Measurements from ENCODE around the gene FNDC3B.

Gene FNDC3B

GRCh38 chr3:172300187-172300586 is 260.8 kb downstream of the FNDC3B start:
- H3K79me2 ChIP-seq (ENCODE audit: control insufficient read depth, insufficient read depth, low read length, unreplicated experiment), result peaks cover 11% of the 10 kb centered on the region

GRCh38 chr3:172300862-172301261 is 261.5 kb downstream of the FNDC3B start:
- Histone ChIP-seq H2AFZ (ENCODE audit: low read length, unreplicated experiment) (no peak overlapping the region), H3K27me3 (ENCODE audit: insufficient read depth, low read length) (no peaks in the 10 kb centered on the region), H3K4me1 (ENCODE audit: control insufficient read depth, insufficient read depth, low read length, unreplicated experiment) (peaks cover 23% of the 10 kb centered on the region), H3K36me3 (ENCODE audit: insufficient read depth, low read length) (peaks cover 34% of the 10 kb centered on the region), H3K79me2 (ENCODE audit: control insufficient read depth, insufficient read depth, low read length, unreplicated experiment) (peaks cover 15% of the 10 kb centered on the region), H3K27ac (ENCODE audit: low read depth, low read length) (no peak overlapping the region), H3K4me3 (ENCODE audit: low read depth, low read length) (no peak overlapping the region)

More at GRCh38 chr3:172300187-172300586, 260.8 kb downstream of the FNDC3B start:
- H3K4me3 ChIP-seq (ENCODE audit: low read depth, low read length), result no peak overlapping the region
- H3K27ac ChIP-seq (ENCODE audit: low read depth, low read length), result no peak overlapping the region
- H3K27me3 ChIP-seq (ENCODE audit: insufficient read depth, low read length), result no peaks in the 10 kb centered on the region
- no peak overlapping the region for H2AFZ ChIP-seq (ENCODE audit: low read length, unreplicated experiment)
- H3K4me1 ChIP-seq (ENCODE audit: control insufficient read depth, insufficient read depth, low read length, unreplicated experiment), result peaks cover 16% of the 10 kb centered on the region
- peaks cover 39% of the 10 kb centered on the region for H3K36me3 ChIP-seq (ENCODE audit: insufficient read depth, low read length)

- no peak overlapping the region for H3K4me3 ChIP-seq (ENCODE audit: low read depth, low read length)
- peaks cover 20% of the 10 kb centered on the region for H3K79me2 ChIP-seq (ENCODE audit: control insufficient read depth, insufficient read depth, low read length, unreplicated experiment)
- peaks cover 37% of the 10 kb centered on the region for H3K36me3 ChIP-seq (ENCODE audit: insufficient read depth, low read length)
- H3K4me1 ChIP-seq (ENCODE audit: control insufficient read depth, insufficient read depth, low read length, unreplicated experiment), result peaks cover 37% of the 10 kb centered on the region
- peak overlapping the region; percentile 1; the same call in 1 of the 2 replicates for H3K27ac ChIP-seq (ENCODE audit: low read depth, low read length)
- no peak overlapping the region for H2AFZ ChIP-seq (ENCODE audit: low read length, unreplicated experiment)
- no peaks in the 10 kb centered on the region for H3K27me3 ChIP-seq (ENCODE audit: insufficient read depth, low read length)
Observed at GRCh38 chr3:172302203-172302602, 262.8 kb downstream of the FNDC3B start.

DNA sequence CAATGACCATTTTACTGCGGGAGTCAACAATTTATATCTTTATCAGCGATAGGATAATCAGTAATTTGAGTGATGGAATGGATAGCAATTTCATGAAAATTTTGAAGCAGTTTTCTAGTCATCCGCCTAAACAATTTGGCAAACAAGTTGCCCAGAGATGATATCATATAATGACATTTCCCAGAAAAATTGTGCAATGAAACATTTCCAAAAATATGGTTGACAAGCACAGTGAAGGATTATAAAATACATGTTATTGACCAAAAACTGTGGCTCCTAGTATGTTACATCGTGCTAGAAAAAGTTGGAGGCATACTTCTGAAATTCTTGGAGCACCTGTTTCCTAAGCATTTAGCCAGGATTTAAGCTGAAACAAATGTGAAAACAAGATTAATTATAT is 263.8 kb downstream of the FNDC3B start:
- Histone ChIP-seq H3K36me3 (ENCODE audit: insufficient read depth, low read length) (peaks cover 45% of the 10 kb centered on the region), H3K27ac (ENCODE audit: low read depth, low read length) (peak overlapping the region; percentile 44)

GRCh38 chr3:172303941-172304558 is 264.7 kb downstream of the FNDC3B start:
- Histone ChIP-seq H3K27ac (ENCODE audit: low read depth, low read length) (peak overlapping the region; percentile 44; the same call in 1 of the 2 replicates), H3K4me1 (ENCODE audit: control insufficient read depth, insufficient read depth, low read length, unreplicated experiment) (peaks cover 42% of the 10 kb centered on the region), H2AFZ (ENCODE audit: low read length, unreplicated experiment) (no peak overlapping the region), H3K4me3 (ENCODE audit: low read depth, low read length) (no peak overlapping the region), H3K79me2 (ENCODE audit: control insufficient read depth, insufficient read depth, low read length, unreplicated experiment) (peaks cover 22% of the 10 kb centered on the region), H3K27me3 (ENCODE audit: insufficient read depth, low read length) (no peaks in the 10 kb centered on the region), H3K36me3 (ENCODE audit: insufficient read depth, low read length) (peaks cover 44% of the 10 kb centered on the region)

More for the DNA sequence above, 263.8 kb downstream of the FNDC3B start:
- Histone ChIP-seq H3K4me1 (ENCODE audit: control insufficient read depth, insufficient read depth, low read length, unreplicated experiment) (peaks cover 42% of the 10 kb centered on the region), H2AFZ (ENCODE audit: low read length, unreplicated experiment) (no peak overlapping the region), H3K79me2 (ENCODE audit: control insufficient read depth, insufficient read depth, low read length, unreplicated experiment) (peaks cover 20% of the 10 kb centered on the region), H3K27me3 (ENCODE audit: insufficient read depth, low read length) (no peaks in the 10 kb centered on the region), H3K4me3 (ENCODE audit: low read depth, low read length) (no peak overlapping the region)

DNA sequence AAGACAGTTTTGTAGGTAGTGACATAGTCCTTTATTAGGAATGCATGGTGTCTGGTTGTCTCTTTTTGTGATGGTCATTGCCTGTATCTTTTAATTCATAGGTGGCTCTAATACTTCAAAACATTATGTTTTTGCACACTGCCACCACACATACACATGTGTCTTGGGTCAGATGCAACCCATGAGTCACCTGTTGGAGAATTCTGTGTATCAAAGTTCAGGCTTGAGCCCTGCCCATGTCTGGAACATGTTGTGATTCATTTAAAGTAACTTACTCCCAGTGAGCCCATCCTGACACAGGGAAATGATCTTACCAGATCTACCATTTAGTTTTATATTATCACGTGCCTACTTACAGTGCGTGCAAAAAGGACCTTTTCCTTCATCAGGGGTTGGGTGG is 266.2 kb downstream of the FNDC3B start:
- no peak overlapping the region for H3K4me3 ChIP-seq (ENCODE audit: low read depth, low read length)
- no peak overlapping the region for H2AFZ ChIP-seq (ENCODE audit: low read length, unreplicated experiment)
- peaks cover 24% of the 10 kb centered on the region for H3K79me2 ChIP-seq (ENCODE audit: control insufficient read depth, insufficient read depth, low read length, unreplicated experiment)
- H3K27ac ChIP-seq (ENCODE audit: low read depth, low read length), result peak overlapping the region; percentile 74
- no peaks in the 10 kb centered on the region for H3K27me3 ChIP-seq (ENCODE audit: insufficient read depth, low read length)
- peaks cover 42% of the 10 kb centered on the region for H3K4me1 ChIP-seq (ENCODE audit: control insufficient read depth, insufficient read depth, low read length, unreplicated experiment)
- H3K36me3 ChIP-seq (ENCODE audit: insufficient read depth, low read length), result peaks cover 48% of the 10 kb centered on the region

DNA sequence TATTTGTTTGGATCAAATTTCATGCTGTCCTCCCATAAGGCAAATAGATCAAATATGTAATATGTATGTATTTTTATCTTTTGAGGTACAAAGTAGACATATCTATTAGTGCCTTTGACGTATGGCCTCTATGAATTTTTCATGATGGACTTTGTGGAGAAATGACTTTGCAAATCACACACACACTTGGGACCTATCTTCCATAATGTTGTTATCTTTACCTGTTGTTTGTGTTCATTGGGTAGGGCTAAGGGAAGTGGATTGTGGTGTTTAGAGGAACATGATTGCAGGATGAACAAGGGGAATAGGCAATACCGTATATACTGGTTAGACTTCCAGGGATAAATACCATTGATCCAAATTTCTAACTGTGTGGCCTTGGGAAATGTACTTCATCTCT is 266.6 kb downstream of the FNDC3B start:
- H3K27ac ChIP-seq (ENCODE audit: low read depth, low read length), result peak overlapping the region; percentile 74
- no peak overlapping the region for H2AFZ ChIP-seq (ENCODE audit: low read length, unreplicated experiment)
- H3K79me2 ChIP-seq (ENCODE audit: control insufficient read depth, insufficient read depth, low read length, unreplicated experiment), result peaks cover 22% of the 10 kb centered on the region
- H3K36me3 ChIP-seq (ENCODE audit: insufficient read depth, low read length), result peaks cover 49% of the 10 kb centered on the region
- peaks cover 42% of the 10 kb centered on the region for H3K4me1 ChIP-seq (ENCODE audit: control insufficient read depth, insufficient read depth, low read length, unreplicated experiment)
- H3K27me3 ChIP-seq (ENCODE audit: insufficient read depth, low read length), result no peaks in the 10 kb centered on the region
- H3K4me3 ChIP-seq (ENCODE audit: low read depth, low read length), result no peak overlapping the region

GRCh38 chr3:172307141-172307560 is 267.8 kb downstream of the FNDC3B start:
- Histone ChIP-seq H3K79me2 (ENCODE audit: control insufficient read depth, insufficient read depth, low read length, unreplicated experiment) (peaks cover 18% of the 10 kb centered on the region), H3K4me3 (ENCODE audit: low read depth, low read length) (peak overlapping the region; percentile 38; the same call in 1 of the 2 replicates), H2AFZ (ENCODE audit: low read length, unreplicated experiment) (no peak overlapping the region), H3K27me3 (ENCODE audit: insufficient read depth, low read length) (no peaks in the 10 kb centered on the region), H3K36me3 (ENCODE audit: insufficient read depth, low read length) (peaks cover 53% of the 10 kb centered on the region), H3K4me1 (ENCODE audit: control insufficient read depth, insufficient read depth, low read length, unreplicated experiment) (peaks cover 39% of the 10 kb centered on the region), H3K27ac (ENCODE audit: low read depth, low read length) (peak overlapping the region; percentile 74)

- H3K27me3 ChIP-seq (ENCODE audit: insufficient read depth, low read length), result no peaks in the 10 kb centered on the region
- H3K27ac ChIP-seq (ENCODE audit: low read depth, low read length), result no peak overlapping the region
- no peak overlapping the region for H3K4me3 ChIP-seq (ENCODE audit: low read depth, low read length)
- H3K36me3 ChIP-seq (ENCODE audit: insufficient read depth, low read length), result peaks cover 63% of the 10 kb centered on the region
- H3K4me1 ChIP-seq (ENCODE audit: control insufficient read depth, insufficient read depth, low read length, unreplicated experiment), result peaks cover 39% of the 10 kb centered on the region
- H3K79me2 ChIP-seq (ENCODE audit: control insufficient read depth, insufficient read depth, low read length, unreplicated experiment), result peaks cover 18% of the 10 kb centered on the region
- no peak overlapping the region for H2AFZ ChIP-seq (ENCODE audit: low read length, unreplicated experiment)
Observed at GRCh38 chr3:172309059-172309458, 269.7 kb downstream of the FNDC3B start.

- Histone ChIP-seq H3K27ac (ENCODE audit: low read depth, low read length) (no peak overlapping the region), H2AFZ (ENCODE audit: low read length, unreplicated experiment) (no peak overlapping the region), H3K27me3 (ENCODE audit: insufficient read depth, low read length) (no peaks in the 10 kb centered on the region), H3K36me3 (ENCODE audit: insufficient read depth, low read length) (peaks cover 64% of the 10 kb centered on the region), H3K79me2 (ENCODE audit: control insufficient read depth, insufficient read depth, low read length, unreplicated experiment) (peaks cover 18% of the 10 kb centered on the region), H3K4me1 (ENCODE audit: control insufficient read depth, insufficient read depth, low read length, unreplicated experiment) (peaks cover 46% of the 10 kb centered on the region), H3K4me3 (ENCODE audit: low read depth, low read length) (no peak overlapping the region)
Observed at GRCh38 chr3:172309741-172310427, 270.5 kb downstream of the FNDC3B start.

GRCh38 chr3:172310428-172310760 is 271.0 kb downstream of the FNDC3B start:
- H2AFZ ChIP-seq (ENCODE audit: low read length, unreplicated experiment), result no peak overlapping the region
- H3K27me3 ChIP-seq (ENCODE audit: insufficient read depth, low read length), result no peaks in the 10 kb centered on the region
- no peak overlapping the region for H3K4me3 ChIP-seq (ENCODE audit: low read depth, low read length)
- H3K36me3 ChIP-seq (ENCODE audit: insufficient read depth, low read length), result peaks cover 64% of the 10 kb centered on the region
- peaks cover 18% of the 10 kb centered on the region for H3K79me2 ChIP-seq (ENCODE audit: control insufficient read depth, insufficient read depth, low read length, unreplicated experiment)
- no peak overlapping the region for H3K27ac ChIP-seq (ENCODE audit: low read depth, low read length)
- H3K4me1 ChIP-seq (ENCODE audit: control insufficient read depth, insufficient read depth, low read length, unreplicated experiment), result peaks cover 45% of the 10 kb centered on the region
